Astrocyte of the spinal cord (primary cell): ENCODE results near the gene STAT6.
A peak's percentile ranks its signal among the peaks of the same experiment; 100 is the strongest.

Source experiments
- DNase-seq: peaks from one replicate; pipeline ENCODE4 v3.0.0; 2011; ENCODE audit warnings: low read depth, low spot score
- H3K4me3 ChIP-seq: 2 replicates; pipeline ENCODE4 v1.5.1; 2011; ENCODE audit warnings: low read depth, mild to moderate bottlenecking, low read length, moderate library complexity
- CTCF ChIP-seq: IDR thresholded peaks from 2 replicates; pipeline ENCODE4 v1.5.1; 2012; ENCODE audit warnings: low read depth, mild to moderate bottlenecking, low read length, inconsistent platforms
- in situ Hi-C: cut with HindIII; loops from 2 replicates; pipeline ENCODE4 v1.10.0; 2017; ENCODE audit warnings: low sequenced_read_pairs

Gene STAT6

GRCh38 chr12:57151741-57152630 is 40.8 kb upstream of the STAT6 start:
- in situ Hi-C loops: no loop called here
- peak; percentile 91 for DNase-seq
- H3K4me3 ChIP-seq: no peak overlapping the region
- no peak for TF ChIP-seq CTCF

GRCh38 chr12:57150400-57151000 is 39.3 kb upstream of the STAT6 start:
- in situ Hi-C loops: no loop called here
- H3K4me3 ChIP-seq: no peak overlapping the region
- DNase-seq: no peak
- TF ChIP-seq CTCF: no peak

- DNase-seq: no peak
- no peak for TF ChIP-seq CTCF
- in situ Hi-C loops: no loop called here
- H3K4me3 ChIP-seq: no peak overlapping the region
Observed at GRCh38 chr12:57149245-57149900, 38.2 kb upstream of the STAT6 start.

- H3K4me3 ChIP-seq: no peak overlapping the region
- no peak for TF ChIP-seq CTCF
- DNase-seq: no peak
Observed at GRCh38 chr12:57148469-57149244, 37.5 kb upstream of the STAT6 start.

GRCh38 chr12:57146961-57147944 is 36.1 kb upstream of the STAT6 start, which contains the start of gene LRP1-AS:
Gene LRP1-AS (minus strand): TSS chr12:57147619.
- in situ Hi-C loops: no loop called here
- H3K4me3 ChIP-seq: no peak within 1 kb of the TSS
- DNase-seq: peak; percentile 58
- no peak for TF ChIP-seq CTCF

More at GRCh38 chr12:57148469-57149244, 37.5 kb upstream of the STAT6 start:
- in situ Hi-C loops: no loop called here
